Hematopoietic multipotent progenitor cell treated with erythropoietin and hydrocortisone succinate and interleukin-3 and kit ligand, for 17 days (in vitro differentiated cells): Measurements from ENCODE around the gene GRAPL.
"Not testable (repeated sequence)": the region's sequence is repeated elsewhere in the genome, so short reads cannot be mapped to it uniquely, and the experiment has no call there.

ENCODE experiments used
- DNase-seq: peaks from one replicate; pipeline ENCODE4 v3.0.0-alpha.2; 2015; ENCODE audit warnings: low spot score

The GRAPL gene

GRCh38 chr17:19188870-19189708 is 61.7 kb downstream of the GRAPL start:
- not testable (repeated sequence) for DNase-seq

GRCh38 chr17:19189781-19190405 is 62.5 kb downstream of the GRAPL start:
- not testable (repeated sequence) for DNase-seq

- DNase-seq: not testable (repeated sequence)
Observed at GRCh38 chr17:19196382-19197204, 69.2 kb downstream of the GRAPL start.

GRCh38 chr17:19202448-19202847 is 75.1 kb downstream of the GRAPL start:
- DNase-seq: not testable (repeated sequence)

GRCh38 chr17:19203429-19203828 is 76.0 kb downstream of the GRAPL start:
- not testable (repeated sequence) for DNase-seq
